Right lobe of liver (tissue), 6 donors: ENCODE data around the gene SLC38A8. TPM values are rescaled to one million over a fixed set of nuclear protein-coding genes. Genes with fewer than 3 reads are reported as not detected.
A peak's percentile ranks its signal among the peaks of the same experiment; 100 is the strongest.

Experiments used
- ATAC-seq, 4 donors: fragments of 200-7000 bp; cut with Tn5 transposase; one replicate each; pipeline ENCODE4 v1.9.1; 2020; ENCODE audit warnings: mild to moderate bottlenecking in 4 of 4, moderate library complexity in 4 of 4
- DNase-seq, 3 donors: peaks; one replicate each; pipeline ENCODE4 v3.0.0-alpha.2; 2020
- H3K27ac ChIP-seq, 3 donors: fragments of 200-600 bp; one replicate each; pipeline ENCODE4 v1.8.0; 2022
- H3K27me3 ChIP-seq, 2 donors: fragments of 200-600 bp; one replicate each; pipeline ENCODE4 v1.8.0; 2022
- H3K36me3 ChIP-seq, 4 donors: fragments of 200-600 bp; sonication (generic) in 1 of 4; one replicate each; pipeline versions ENCODE4 v1.5.1 to v1.8.0; 2017 to 2022; ENCODE audit warnings: control low read depth in 1 of 4
- H3K4me1 ChIP-seq, 4 donors: fragments of 200-600 bp; sonication (generic) in 1 of 4; one replicate each; pipeline versions ENCODE4 v1.5.1 to v1.8.0; 2017 to 2022; ENCODE audit warnings: control low read depth in 1 of 4
- H3K4me3 ChIP-seq, 3 donors: fragments of 200-600 bp; one replicate each; pipeline ENCODE4 v1.8.0; 2022
- H3K9me3 ChIP-seq, 4 donors: fragments of 200-600 bp; sonication (generic) in 1 of 4; one replicate each; pipeline versions ENCODE4 v1.5.1 to v1.8.0; 2017 to 2022; ENCODE audit warnings: control low read depth in 1 of 4
- POLR2A ChIP-seq: fragments of 450-650 bp; IDR thresholded peaks from one replicate; pipeline ENCODE4 v1.6.1; 2017; ENCODE audit warnings: antibody characterized with exemption, mild to moderate bottlenecking
- WGBS: methylation state at CpG from one replicate; pipeline ENCODE4 v1.1.6; 2018; ENCODE audit warnings: low coverage, low lambda C conversion rate; ENCODE audit not compliant: insufficient coverage; ENCODE audit errors: missing lambda C conversion rate; 5-methylcytosine and 5-hydroxymethylcytosine counted together
- intact Hi-C, 2 donors: fragments of 100-400 bp; cut with DNase I; formaldehyde crosslinking; loops; one replicate each; pipeline versions ENCODE4 v1.11.2 to v1.14.1; 2022
- long read RNA-seq: library from polyadenylated mRNA; unstranded; transcript quantifications from one replicate; pipeline ENCODE4 v2.0.0, GENCODE V29; 2019
- total RNA-seq, 6 experiments: library from RNA; depleted of rRNA in 2 of 6; stranded (reverse); fragments of >200 nt in 2 of 6; fragmentation: NEBNext Ultra II Directional in 3 of 6; extraction: Animal tissue kit (Norgen Biotek cat#: 25700) in 3 of 6; gene quantifications; one replicate each; pipeline versions ENCODE4 v1.1.0 to v1.2.4, GENCODE V29; 2016 to 2023
- TF ChIP-seq, protein P1 (sequence below), 4 donors: fragments of 200-600 bp in 3 of 4; fragments of 450-650 bp in 1 of 4; IDR thresholded peaks; one replicate each; pipeline versions ENCODE4 v1.5.1 to v1.8.0; 2016 to 2022; ENCODE audit warnings: antibody characterized with exemption in 4 of 4, mild to moderate bottlenecking in 2 of 4
- donor health status: DM: no; HTN: yes; CAD: no.
- donor health status: DM: no; HTN: no; CAD: no.
- donor health status: DM: no; HTN: no; CAD: no.
- donor health status: DM: no; HTN: yes; CAD: no.
- donor health status: DM: no; HTN: yes; CAD: no.

Gene SLC38A8
- not detected for total RNA-seq
- long read RNA-seq = 0 reads

DNA sequence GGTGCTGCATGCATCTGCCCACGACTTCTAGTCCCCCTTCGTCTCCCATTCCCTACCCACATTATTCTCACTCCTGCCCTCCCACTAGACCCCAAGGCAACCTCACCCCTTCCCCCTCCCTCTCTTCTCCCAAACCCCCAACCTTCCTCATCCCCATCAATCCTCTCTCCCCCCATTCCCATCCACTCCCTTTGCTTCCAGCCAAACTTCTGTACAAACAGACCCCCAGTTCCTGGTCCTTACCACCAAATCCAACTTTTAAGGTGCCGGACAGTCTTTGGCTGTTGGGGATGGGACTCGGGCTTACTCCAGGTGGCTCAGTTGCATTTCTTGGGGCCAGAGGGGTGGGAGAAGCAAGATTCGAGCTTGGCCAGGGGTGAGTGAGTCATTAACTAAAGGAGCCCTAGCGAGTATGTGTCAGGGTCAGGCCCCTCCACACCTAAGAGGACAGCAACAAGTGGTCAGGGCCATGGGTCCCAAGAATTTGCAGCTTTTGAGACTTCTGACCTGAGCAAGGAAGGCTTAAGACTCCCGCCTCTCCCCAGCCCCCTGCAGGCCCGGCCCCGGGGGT is at the start of gene SLC38A8:
Gene SLC38A8 (minus strand): TSS at position 488 of the 571 bp plus-strand sequence. CDS start 638 bp downstream, outside the sequence.
- WGBS = 55% methylated on average over 5 of the region's 9 CpGs
- H3K4me1 ChIP-seq = no peaks in the 10 kb centered on the region
- ATAC-seq (no peak), DNase-seq (peak in 1 of 3 donors; percentile 24)
- H3K4me3 ChIP-seq = no peak within 1 kb of the TSS
- TF ChIP-seq, protein P1, sequence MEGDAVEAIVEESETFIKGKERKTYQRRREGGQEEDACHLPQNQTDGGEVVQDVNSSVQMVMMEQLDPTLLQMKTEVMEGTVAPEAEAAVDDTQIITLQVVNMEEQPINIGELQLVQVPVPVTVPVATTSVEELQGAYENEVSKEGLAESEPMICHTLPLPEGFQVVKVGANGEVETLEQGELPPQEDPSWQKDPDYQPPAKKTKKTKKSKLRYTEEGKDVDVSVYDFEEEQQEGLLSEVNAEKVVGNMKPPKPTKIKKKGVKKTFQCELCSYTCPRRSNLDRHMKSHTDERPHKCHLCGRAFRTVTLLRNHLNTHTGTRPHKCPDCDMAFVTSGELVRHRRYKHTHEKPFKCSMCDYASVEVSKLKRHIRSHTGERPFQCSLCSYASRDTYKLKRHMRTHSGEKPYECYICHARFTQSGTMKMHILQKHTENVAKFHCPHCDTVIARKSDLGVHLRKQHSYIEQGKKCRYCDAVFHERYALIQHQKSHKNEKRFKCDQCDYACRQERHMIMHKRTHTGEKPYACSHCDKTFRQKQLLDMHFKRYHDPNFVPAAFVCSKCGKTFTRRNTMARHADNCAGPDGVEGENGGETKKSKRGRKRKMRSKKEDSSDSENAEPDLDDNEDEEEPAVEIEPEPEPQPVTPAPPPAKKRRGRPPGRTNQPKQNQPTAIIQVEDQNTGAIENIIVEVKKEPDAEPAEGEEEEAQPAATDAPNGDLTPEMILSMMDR (IDR thresholded peaks at IDR 0.05) = no peak
- no peak for TF ChIP-seq POLR2A
- no peaks in the 10 kb centered on the region for H3K27me3 ChIP-seq
- H3K36me3 ChIP-seq = no peaks in the 10 kb centered on the region
- intact Hi-C loops = loop anchor here (10.0 kb wide), 2 partner anchors 118 to 218 kb away; no protein-coding TSS in a partner anchor
- H3K9me3 ChIP-seq = no peaks in the 10 kb centered on the region
- no peak within 1 kb of the TSS for H3K27ac ChIP-seq

- DNase-seq (no peak), ATAC-seq (no peak)
- no peak for TF ChIP-seq POLR2A
- TF ChIP-seq, protein P1 (IDR thresholded peaks at IDR 0.05) = no peak
- intact Hi-C loops = no loop called here
- H3K36me3 ChIP-seq = peaks cover 0 to 91% (median 48%) of the 10 kb centered on the region in 4 donors
- H3K9me3 ChIP-seq = no peaks in the 10 kb centered on the region
- no peak overlapping the region for H3K4me3 ChIP-seq
- H3K27me3 ChIP-seq = no peaks in the 10 kb centered on the region
- peaks cover 0 to 4% (median 0%) of the 10 kb centered on the region in 4 donors for H3K4me1 ChIP-seq
- 87% methylated on average over 10 of the region's 10 CpGs for WGBS
- H3K27ac ChIP-seq = no peak overlapping the region
Observed at GRCh38 chr16:84091460-84091859, 48.9 kb upstream of the SLC38A8 start.

GRCh38 chr16:84090211-84090610 is 47.6 kb upstream of the SLC38A8 start:
- ATAC-seq (no peak), DNase-seq (no peak)
- H3K9me3 ChIP-seq = no peaks in the 10 kb centered on the region
- peaks cover 0 to 91% (median 48%) of the 10 kb centered on the region in 4 donors for H3K36me3 ChIP-seq
- intact Hi-C loops = no loop called here
- H3K4me3 ChIP-seq = no peak overlapping the region
- no peak for TF ChIP-seq POLR2A
- TF ChIP-seq, protein P1 (IDR thresholded peaks at IDR 0.05) = no peak
- no peaks in the 10 kb centered on the region for H3K27me3 ChIP-seq
- peaks cover 0 to 3% (median 0%) of the 10 kb centered on the region in 4 donors for H3K4me1 ChIP-seq
- 88% methylated on average over 8 of the region's 9 CpGs for WGBS
- H3K27ac ChIP-seq = no peak overlapping the region

- DNase-seq (no peak), ATAC-seq (peak in 2 of 4 donors; percentile 24 to 36)
- Histone ChIP-seq H3K27me3 (no peaks in the 10 kb centered on the region), H3K4me3 (no peak overlapping the region), H3K36me3 (peaks cover 0 to 79% (median 45%) of the 10 kb centered on the region in 4 donors), H3K9me3 (no peaks in the 10 kb centered on the region), H3K27ac (no peak overlapping the region), H3K4me1 (peaks cover 0 to 3% (median 0%) of the 10 kb centered on the region in 4 donors)
- WGBS = 62% methylated on average over 10 of the region's 15 CpGs
- intact Hi-C loops = loop anchor here (10.0 kb wide), 1 partner anchor 96 kb away; the partner anchor contains the start of gene TAF1C (in 2 of the 2)
- no peak for TF ChIP-seq POLR2A
- TF ChIP-seq, protein P1 (IDR thresholded peaks at IDR 0.05) = no peak
Observed at GRCh38 chr16:84088695-84089395, 46.2 kb upstream of the SLC38A8 start.
